Esophagus squamous epithelium (tissue), 4 donors: Measurements from ENCODE around the gene SS18L1.

Source experiments
- CTCF ChIP-seq, 6 experiments: fragments of 450-650 bp in 4 of 6; fragments of 200-600 bp in 2 of 6; sonication (generic) in 2 of 6; IDR thresholded peaks; one replicate each; pipeline ENCODE4 v1.5.1; 2016 to 2019; ENCODE audit warnings: antibody characterized with exemption in 6 of 6, mild to moderate bottlenecking in 4 of 6, moderate library complexity in 4 of 6
- POLR2A ChIP-seq, 4 donors: fragments of 450-650 bp; IDR thresholded peaks; one replicate each; pipeline ENCODE4 v1.6.1; 2017; ENCODE audit warnings: antibody characterized with exemption in 4 of 4, mild to moderate bottlenecking in 4 of 4, moderate library complexity in 3 of 4

- no peak for TF ChIP-seq CTCF (IDR thresholded peaks at IDR 0.05)
- no peak for TF ChIP-seq POLR2A (IDR thresholded peaks at IDR 0.05)
These were observed 84.0 kb downstream of the SS18L1 start for GRCh38 chr20:62227591-62227976.
